SHP77 (cell line): Measurements from ENCODE around the gene CALR3.
"Not testable (repeated sequence)": the region's sequence is repeated elsewhere in the genome, so short reads cannot be mapped to it uniquely, and the experiment has no call there.

ENCODE experiments used
- DNase-seq, 2 experiments: peaks; one replicate each; lab custom pipeline; 2025; lab: John Stamatoyannopoulos, UW

The CALR3 gene

GRCh38 chr19:16524991-16525734 lies 29.2 kb upstream of the CALR3 start:
- no peak for DNase-seq

GRCh38 chr19:16522559-16523377 lies 26.8 kb upstream of the CALR3 start:
- DNase-seq = no peak

GRCh38 chr19:16521715-16522289 lies 25.8 kb upstream of the CALR3 start:
- no peak for DNase-seq

DNA sequence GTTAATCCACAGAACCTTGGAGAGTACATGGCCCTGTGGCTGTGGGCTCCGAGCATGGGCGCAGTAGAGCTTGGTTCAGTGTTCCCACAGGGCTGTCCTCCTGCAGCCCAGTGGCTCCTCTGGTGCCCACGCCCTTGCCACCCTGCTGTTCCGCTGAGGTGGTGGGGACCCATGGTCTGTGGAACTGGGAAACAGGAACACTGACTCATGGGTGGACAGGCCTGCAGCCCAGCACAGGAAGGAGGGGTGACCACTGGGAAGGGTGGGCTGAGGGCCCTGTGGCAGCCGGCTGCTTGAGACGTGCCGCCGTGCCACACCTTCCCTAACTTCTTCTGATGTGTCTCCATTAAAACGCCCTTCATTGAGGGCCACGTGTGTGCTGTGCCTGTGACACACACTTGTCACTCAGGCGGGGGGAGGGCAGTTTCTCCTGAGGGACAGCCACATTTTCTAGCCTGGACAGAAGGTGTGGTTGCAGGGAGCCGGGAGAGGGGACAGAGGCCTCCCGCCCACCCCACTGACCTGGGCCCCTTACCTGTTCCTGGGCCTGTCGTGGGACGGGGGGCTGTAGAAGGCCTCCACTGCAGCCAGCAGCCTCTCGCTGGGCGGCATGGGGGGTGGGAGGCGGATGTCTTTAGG lies 25.1 kb upstream of the CALR3 start:
- no peak for DNase-seq

- DNase-seq = no peak
These were observed 24.4 kb upstream of the CALR3 start for GRCh38 chr19:16520074-16520973.

DNA sequence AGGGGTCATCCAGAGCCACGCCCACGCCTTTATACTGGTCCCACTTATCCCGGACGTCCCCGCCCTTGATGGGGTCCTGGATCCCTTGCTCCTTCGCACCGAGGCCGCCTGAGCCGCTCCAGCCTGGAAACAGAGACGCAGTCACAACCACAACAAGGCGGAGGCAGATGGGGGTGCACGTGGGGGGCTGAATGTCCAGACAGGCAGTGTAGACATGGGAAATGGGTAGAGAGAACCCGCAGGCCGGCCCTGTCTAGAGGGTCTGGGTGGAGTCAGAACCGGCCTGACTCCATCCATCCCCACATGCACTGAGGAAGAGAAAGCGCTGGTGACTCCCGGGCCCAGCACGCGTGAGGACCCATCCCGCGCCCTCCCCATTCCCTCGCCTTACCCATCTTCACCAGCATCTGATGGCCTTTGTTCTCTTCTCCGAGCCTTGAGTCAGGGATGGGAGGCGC lies 23.3 kb upstream of the CALR3 start:
- no peak for DNase-seq

DNA sequence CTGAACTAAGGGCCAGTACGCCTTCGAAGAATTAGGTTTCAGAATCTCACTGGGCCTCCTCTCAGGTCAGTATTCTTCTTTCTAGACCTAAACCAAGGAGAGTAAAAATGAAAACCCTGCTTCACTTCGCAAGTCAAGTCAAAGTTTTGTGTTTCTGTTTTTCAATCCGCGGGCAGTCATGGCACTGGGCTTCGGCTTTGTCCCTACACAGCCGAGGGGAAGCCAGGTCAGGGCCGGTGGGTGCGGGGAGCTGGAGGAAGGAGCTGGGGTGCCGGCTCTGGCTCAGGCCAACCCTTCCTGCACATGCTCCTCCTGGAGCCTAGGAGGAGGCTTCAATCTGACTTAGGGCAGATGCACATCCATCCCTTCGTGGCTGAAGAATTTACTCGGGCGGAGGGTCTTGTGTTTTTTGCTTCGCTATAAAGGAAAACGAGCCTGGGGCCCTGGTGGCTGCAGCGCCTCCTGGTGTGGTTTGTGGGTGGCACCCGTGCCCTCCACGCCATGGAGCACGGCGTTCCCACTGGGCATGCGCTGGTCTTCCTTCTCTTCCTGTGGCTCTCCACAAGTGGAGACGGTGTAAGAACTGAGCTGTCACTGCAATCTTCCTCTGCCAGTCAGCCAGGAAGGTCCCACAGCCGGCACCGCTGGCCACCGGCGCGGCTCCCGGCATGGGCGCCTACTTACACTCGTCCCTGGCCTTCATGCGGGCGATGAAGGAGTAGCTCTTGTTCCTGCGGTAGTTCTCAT lies 22.7 kb upstream of the CALR3 start:
- DNase-seq = no peak

GRCh38 chr19:16518061-16518460 lies 22.1 kb upstream of the CALR3 start:
- DNase-seq = no peak

DNA sequence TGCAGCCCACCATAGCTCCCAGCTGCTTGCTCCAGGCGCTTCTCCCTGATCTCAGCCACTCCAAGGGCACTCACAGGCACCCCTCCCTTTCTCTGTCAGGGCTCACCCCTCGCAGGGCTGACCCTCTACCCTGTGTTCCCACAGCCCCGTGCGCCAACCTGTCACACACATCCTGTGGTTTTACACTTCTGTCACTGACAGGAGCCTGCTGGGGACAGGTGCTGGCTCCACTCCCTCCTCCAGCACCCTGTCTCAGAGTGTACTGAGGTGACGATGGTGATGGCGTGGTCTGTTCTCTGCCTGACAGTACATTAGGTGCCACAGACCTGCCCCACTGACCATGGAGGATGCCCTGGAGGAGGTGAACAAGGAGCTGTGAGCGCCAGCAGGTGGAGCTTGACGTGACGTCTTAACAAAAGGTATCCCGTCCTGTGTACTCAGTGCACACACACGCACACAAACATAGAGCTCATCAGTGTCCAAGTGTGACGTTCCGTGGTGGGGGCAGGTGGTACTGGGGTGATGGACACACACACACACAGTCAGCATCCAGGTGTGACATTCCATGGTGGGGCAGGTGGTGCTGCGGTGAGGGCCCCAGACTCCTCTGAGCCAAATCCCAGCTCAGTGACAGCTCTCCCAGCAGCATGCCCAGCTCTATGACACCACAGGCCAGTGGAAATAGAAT lies 21.1 kb upstream of the CALR3 start:
- DNase-seq = no peak

DNA sequence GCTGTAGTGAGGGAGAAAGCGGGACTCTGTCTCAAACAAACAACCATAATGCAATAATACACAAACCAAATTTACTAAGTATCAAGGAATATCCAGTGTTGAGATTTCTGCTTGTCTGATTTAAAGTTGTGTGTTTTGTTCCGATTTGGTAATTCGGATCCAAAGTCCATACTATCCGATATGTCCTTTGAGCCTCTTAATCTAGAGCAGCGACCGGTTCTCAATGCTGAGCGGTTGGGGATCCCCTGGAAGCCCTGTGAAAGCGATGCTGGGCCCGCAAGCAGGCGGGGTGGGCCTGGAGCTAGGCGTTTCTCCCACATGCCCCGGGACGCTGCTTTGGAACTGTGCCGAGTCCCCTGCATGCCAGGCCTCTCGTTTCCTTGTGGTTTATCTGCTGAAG lies 20.4 kb upstream of the CALR3 start:
- DNase-seq = no peak

GRCh38 chr19:16514383-16515019 lies 18.5 kb upstream of the CALR3 start:
- DNase-seq = no peak

GRCh38 chr19:16512611-16513010 lies 16.6 kb upstream of the CALR3 start:
- not testable (repeated sequence) for DNase-seq

DNA sequence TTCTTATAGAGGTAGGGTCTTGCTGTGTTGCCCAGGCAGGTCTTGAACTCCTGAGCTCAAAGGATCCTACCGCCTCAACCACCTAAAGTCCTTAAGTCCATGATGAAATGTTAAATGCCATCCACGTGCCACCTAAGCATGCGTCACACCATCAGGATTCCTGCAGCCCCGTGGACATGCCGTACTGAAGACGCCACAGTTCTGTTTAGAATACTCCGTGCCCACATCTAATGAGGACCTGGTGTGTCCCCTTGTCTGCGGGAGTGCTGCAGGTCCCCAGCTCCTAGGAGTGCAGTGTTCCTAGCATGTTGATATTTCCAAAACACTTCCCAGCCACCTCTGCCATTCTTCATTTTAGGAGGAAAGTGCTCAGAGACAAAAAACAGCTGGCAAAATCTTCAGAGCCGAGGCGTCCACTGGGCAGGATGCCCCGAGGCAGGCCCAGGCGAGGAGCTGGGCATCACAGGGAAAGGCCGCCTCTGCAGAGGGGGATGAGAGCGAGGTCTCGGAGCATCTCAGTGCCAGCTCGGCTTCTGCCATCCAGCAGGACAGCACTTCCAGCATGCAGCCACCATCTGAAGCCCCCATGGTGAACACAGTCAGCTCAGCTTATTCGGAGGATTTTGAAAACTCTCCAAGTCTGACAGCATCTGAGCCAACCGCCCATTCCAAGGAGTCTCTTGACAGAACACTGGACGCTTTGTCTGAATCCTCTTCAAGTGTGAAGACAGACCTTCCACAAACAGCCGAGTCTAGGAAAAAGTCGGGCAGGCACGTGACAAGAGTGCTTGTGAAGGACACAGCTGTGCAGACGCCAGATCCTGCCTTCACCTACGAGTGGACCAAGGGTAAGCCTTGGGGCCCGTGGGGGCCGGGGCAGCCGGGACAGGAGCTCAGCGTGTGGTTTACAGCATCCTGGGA lies 13.4 kb upstream of the CALR3 start:
- no peak for DNase-seq

GRCh38 chr19:16508546-16508945 lies 12.6 kb upstream of the CALR3 start:
- no peak for DNase-seq

DNA sequence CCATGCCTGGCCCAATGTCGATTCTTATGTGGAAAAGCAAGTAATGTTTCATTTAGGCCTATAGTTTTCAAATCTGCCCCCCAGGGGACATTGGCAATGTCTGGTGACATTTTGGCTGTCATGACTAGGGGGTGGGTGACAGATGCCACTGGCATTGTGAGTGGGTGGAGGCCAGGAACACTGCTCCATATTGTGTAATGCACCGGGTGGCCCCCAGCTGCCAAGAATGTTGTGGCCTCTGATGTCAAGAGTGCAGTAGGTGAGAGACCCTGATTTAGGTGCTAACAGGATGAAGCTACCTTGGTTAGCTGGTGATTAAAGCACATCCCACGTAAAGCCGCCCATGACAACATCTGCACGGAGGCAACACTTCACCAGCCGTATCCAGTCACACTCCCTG lies 11.0 kb upstream of the CALR3 start:
- no peak for DNase-seq

DNA sequence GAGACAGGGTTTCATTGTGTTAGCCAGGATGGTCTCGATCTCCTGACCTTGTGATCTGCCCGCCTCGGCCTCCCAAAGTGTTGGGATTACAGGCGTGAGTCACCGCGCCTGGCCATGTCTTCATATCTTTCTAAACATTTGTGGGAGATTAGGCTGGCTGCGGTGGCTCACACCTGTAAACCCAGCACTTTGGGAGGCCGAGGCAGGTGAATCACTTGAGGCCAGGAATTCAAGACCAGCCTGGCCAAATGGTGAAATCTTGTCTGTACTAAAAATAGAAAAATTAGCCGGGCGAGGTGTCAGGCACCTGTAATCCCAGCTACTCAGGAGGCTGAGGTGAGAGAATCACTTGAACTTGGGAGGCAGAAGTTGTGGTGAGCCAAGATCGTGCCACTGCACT lies 10.2 kb upstream of the CALR3 start:
- not testable (repeated sequence) for DNase-seq

- DNase-seq = no peak
These were observed 8.3 kb upstream of the CALR3 start for GRCh38 chr19:16504271-16504670.

GRCh38 chr19:16497837-16498236 lies 1.9 kb upstream of the CALR3 start:
- DNase-seq = no peak

GRCh38 chr19:16497042-16497441 lies 1.1 kb upstream of the CALR3 start:
- no peak for DNase-seq
